ENCODE measurements around the gene ADI1.
"Not testable (repeated sequence)": the region's sequence is repeated elsewhere in the genome, so short reads cannot be mapped to it uniquely, and the experiment has no call there.

The ADI1 gene

GRCh38 chr2:3456125-3456524 is 63.2 kb downstream of the ADI1 start:
- DNase-seq (ENCODE audit: low spot score): no peak
- TF ChIP-seq CTCF (IDR thresholded peaks at IDR 0.05; ENCODE audit: extremely low read depth, missing control alignments): no peak

GRCh38 chr2:3454802-3455201 is 64.5 kb downstream of the ADI1 start:
- TF ChIP-seq CTCF (IDR thresholded peaks at IDR 0.05; ENCODE audit: extremely low read depth, missing control alignments): no peak
- DNase-seq (ENCODE audit: low spot score): no peak

GRCh38 chr2:3454005-3454404 is 65.3 kb downstream of the ADI1 start:
- not testable (repeated sequence) for DNase-seq (ENCODE audit: low spot score)

GRCh38 chr2:3453190-3453999 is 65.9 kb downstream of the ADI1 start:
- no peak for TF ChIP-seq CTCF (IDR thresholded peaks at IDR 0.05; ENCODE audit: extremely low read depth, missing control alignments)
- no peak for DNase-seq (ENCODE audit: low spot score)

- DNase-seq (ENCODE audit: low spot score): no peak
- TF ChIP-seq CTCF (IDR thresholded peaks at IDR 0.05; ENCODE audit: extremely low read depth, missing control alignments): no peak
Measured at GRCh38 chr2:3451926-3452671, 67.2 kb downstream of the ADI1 start.

GRCh38 chr2:3451169-3451568 is 68.2 kb downstream of the ADI1 start:
- no peak for DNase-seq (ENCODE audit: low spot score)
- TF ChIP-seq CTCF (IDR thresholded peaks at IDR 0.05; ENCODE audit: extremely low read depth, missing control alignments): no peak

GRCh38 chr2:3450385-3451010 is 68.8 kb downstream of the ADI1 start:
- no peak for TF ChIP-seq CTCF (IDR thresholded peaks at IDR 0.05; ENCODE audit: extremely low read depth, missing control alignments)

More at GRCh38 chr2:3450385-3451010, 68.8 kb downstream of the ADI1 start:
- no peak for DNase-seq (ENCODE audit: low spot score)

All from GM20000 (cell line).